ENCODE measurements around the gene AHNAK2. TPM values are rescaled to one million over a fixed set of nuclear protein-coding genes. Genes with fewer than 3 reads are reported as not detected.
"Not testable (repeated sequence)": the region's sequence is repeated elsewhere in the genome, so short reads cannot be mapped to it uniquely, and the experiment has no call there.

Gene AHNAK2
- total RNA-seq, 2 experiments from 2014 or later: 0.06 TPM

DNA sequence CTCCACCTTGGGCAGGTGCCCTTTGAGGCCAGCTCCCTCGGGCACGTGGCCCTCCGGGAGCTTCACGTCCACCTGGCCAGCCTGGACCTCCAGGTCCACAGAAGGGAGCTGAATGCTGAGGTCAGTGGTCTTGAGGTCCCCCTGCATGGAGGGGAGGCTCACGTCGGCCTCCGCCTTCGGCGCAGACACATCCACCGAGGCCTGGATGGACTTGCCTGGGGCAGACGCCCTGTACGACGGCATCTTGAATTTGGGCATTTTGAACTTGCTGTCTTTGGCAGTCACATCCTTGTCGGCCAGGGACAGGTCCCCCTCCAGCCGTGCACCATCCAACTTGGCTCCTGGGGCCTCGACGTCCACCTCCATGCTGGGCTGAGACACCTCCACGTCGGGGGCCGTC, 32.9 kb downstream of the AHNAK2 start:
- H3K36me3 Mint-ChIP-seq; DNase-seq; POLR2A ChIA-PET; H3K4me3 Mint-ChIP-seq; H3K4me1 Mint-ChIP-seq; H3K27ac Mint-ChIP-seq; H3K27me3 Mint-ChIP-seq; H3K9me3 Mint-ChIP-seq; ATAC-seq (ENCODE audit: low read depth): not testable (repeated sequence)

DNA sequence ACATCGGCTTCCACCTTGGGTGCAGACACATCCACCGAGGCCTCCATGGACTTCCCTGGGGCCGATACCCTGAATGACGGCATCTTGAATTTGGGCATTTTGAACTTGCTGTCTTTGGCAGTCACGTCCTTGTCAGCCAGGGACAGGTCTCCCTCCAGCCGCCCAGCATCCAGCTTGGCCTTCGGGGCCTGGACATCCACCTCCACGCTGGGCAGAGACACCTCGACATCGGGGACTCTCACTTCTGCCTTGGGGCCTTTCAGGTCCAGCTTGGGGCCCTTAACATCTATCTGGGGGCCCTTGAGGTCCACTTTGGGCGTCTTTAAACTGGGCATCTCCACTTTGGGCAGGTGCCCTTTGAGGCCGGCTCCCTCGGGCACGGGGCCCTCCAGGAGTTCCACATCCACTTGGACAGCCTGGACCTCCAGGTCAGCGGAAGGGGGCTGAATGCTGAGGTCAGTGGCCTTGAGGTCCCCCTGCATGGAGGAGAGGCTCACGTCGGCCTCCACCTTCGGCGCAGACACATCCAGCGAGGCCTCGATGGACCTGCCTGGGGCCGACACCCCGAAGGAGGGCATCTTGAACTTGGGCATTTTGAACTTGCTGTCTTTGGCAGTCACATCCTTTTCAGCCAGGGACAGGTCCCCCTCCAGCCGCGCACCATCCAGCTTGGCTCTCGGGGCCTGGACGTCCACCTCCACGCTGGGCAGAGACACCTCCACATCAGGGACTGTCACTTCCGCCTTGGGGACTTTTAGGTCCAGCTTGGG, 33.6 kb downstream of the AHNAK2 start:
- POLR2A ChIA-PET; H3K36me3 Mint-ChIP-seq; H3K4me1 Mint-ChIP-seq; H3K27me3 Mint-ChIP-seq; H3K4me3 Mint-ChIP-seq; H3K27ac Mint-ChIP-seq; H3K9me3 Mint-ChIP-seq; ATAC-seq (ENCODE audit: low read depth); DNase-seq: not testable (repeated sequence)

DNA sequence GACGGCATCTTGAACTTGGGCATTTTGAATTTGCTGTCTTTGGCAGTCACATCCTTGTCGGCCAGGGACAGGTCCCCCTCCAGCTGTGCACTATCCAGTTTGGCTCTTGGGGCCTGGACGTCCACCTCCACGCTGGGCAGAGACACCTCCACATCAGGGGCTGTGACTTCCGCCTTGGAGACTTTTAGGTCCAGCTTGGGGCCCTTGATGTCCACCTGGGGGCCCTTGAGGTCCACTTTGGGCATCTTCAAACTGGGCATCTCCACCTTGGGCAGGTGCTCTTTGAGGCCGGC, 34.2 kb downstream of the AHNAK2 start:
- H3K27ac Mint-ChIP-seq; POLR2A ChIA-PET; H3K36me3 Mint-ChIP-seq; H3K27me3 Mint-ChIP-seq; ATAC-seq (ENCODE audit: low read depth); H3K4me1 Mint-ChIP-seq; DNase-seq; H3K4me3 Mint-ChIP-seq; H3K9me3 Mint-ChIP-seq: not testable (repeated sequence)

DNA sequence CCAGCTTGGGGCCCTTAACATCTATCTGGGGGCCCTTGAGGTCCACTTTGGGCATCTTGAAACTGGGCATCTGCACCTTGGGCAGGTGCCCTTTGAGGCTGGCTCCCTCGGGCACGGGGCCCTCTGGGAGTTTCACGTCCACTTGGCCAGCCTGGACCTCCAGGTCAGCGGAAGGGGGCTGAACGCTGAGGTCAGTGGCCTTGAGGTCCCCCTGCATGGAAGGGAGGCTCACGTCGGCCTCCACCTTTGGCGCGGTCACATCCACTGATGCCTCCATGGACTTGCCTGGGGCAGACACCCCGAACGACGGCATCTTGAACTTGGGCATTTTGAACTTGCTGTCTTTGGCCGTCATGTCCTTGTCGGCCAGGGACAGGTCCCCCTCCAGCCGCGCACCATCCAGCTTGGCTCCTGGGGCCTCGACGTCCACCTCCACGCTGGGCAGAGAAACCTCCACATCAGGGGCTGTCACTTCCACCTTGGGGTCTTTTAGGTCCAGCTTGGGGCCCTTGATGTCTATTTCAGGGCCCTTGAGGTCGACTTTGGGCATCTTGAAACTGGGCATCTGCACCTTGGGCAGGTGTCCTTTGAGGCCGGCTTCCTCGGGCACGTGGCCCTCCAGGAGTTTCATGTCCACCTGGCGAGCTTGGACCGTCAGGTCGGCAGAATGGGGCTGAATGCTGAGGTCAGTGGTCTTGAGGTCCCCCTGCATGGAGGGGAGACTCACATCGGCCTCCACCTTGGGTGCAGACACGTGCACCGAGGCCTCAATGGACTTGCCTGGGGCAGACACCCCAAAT, 34.8 kb downstream of the AHNAK2 start:
- H3K9me3 Mint-ChIP-seq; H3K27me3 Mint-ChIP-seq; DNase-seq; H3K36me3 Mint-ChIP-seq; POLR2A ChIA-PET; H3K4me1 Mint-ChIP-seq; ATAC-seq (ENCODE audit: low read depth); H3K4me3 Mint-ChIP-seq; H3K27ac Mint-ChIP-seq: not testable (repeated sequence)

DNA sequence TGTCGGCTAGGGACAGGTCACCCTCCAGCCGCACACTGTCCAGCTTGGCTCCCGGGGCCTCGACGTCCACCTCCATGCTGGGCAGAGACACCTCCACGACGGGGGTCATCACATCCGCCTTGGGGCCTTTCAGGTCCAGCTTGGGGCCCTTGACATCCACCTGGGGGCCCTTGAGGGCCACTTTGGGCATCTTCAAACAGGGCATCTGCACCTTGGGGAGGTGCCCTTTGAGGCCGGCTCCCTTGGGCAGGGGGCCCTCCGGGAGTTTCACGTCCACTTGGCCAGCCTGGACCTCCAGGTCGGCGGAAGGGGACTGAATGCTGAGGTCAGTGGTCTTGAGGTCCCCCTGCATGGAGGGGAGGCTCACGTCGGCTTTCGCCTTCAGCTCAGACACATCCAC, 35.6 kb downstream of the AHNAK2 start:
- Mint-ChIP-seq H3K9me3 (no peaks in the 10 kb centered on the region), H3K36me3 (no peaks in the 10 kb centered on the region), H3K27ac (no peak overlapping the region), H3K4me3 (no peak overlapping the region), H3K4me1 (no peaks in the 10 kb centered on the region), H3K27me3 (peaks cover 18% of the 10 kb centered on the region)
- POLR2A ChIA-PET: no interaction called here
- DNase-seq (no peak), ATAC-seq (ENCODE audit: low read depth) (no peak)

DNA sequence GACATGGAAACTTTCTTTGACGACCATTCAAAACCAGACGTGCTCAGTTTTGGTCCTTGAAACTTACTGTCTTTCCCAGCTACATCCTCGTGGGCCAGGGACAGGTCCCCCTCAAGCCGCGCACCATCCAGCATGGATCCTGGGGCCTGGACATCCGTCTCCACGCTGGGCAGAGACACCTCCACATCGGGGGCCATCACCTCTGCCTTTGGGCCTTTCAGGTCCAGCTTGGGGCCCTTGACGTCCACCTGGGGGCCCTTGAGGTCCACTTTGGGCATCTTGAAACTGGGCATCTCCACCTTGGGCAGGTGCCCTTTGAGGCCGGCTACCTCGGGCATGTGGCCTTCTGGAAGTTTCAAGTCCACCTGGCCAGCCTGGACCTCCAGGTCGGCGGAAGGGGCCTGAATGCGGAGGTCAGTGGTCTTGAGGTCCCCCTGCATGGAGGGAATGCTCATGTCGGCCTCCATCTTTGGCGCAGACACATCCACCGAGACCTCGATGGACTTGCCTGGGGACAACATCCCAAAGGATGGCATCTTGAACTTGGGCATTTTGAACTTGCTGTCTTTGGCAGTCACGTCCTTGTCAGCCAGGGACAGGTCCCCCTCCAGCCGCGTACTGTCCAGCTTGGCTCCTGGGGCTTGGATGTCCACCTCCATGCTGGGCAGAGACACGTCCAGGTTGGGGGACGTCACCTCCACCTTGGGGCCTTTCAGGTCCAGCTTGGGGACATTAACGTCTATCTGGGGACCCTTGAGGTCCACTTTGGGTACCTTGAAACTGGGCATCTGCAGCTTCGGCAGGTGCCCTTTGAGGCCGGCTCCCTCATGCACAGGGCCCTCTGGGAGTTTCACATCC, 36.4 kb downstream of the AHNAK2 start:
- no peak overlapping the region for H3K4me3 Mint-ChIP-seq
- ATAC-seq (ENCODE audit: low read depth) (no peak), DNase-seq (no peak)
- H3K27ac Mint-ChIP-seq: no peak overlapping the region
- no peaks in the 10 kb centered on the region for H3K36me3 Mint-ChIP-seq
- H3K27me3 Mint-ChIP-seq: peaks cover 20% of the 10 kb centered on the region
- POLR2A ChIA-PET: no interaction called here
- no peaks in the 10 kb centered on the region for H3K4me1 Mint-ChIP-seq
- no peaks in the 10 kb centered on the region for H3K9me3 Mint-ChIP-seq

DNA sequence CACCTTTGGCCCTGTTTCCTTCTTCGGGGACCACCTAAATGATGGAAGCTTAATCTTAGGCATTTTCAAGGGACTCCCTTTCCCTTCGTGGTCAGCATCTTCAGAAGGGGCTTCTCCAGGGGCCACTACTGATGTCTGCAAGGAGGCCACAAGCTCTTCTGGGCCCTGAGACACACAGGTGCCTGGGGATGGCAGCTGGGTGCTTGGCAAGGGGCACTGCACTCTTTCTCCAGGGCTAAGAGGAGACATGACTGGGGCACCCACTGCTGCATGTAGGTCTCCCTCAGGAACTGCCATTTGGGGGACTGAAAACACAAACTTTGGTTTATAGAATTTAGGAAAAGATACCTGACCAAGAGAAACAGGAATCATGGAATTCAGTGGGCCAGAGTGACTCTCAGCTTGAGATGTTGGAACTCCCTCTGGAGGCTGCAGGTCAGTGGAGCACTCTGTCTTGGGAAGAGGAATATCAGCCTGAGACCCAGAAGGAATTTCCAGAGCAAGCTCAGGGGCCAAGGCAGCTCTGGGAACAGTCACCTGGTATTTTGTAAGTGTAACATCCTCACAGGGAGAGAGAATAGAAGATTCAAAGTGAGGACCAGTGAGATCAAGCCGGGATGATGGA, 37.5 kb downstream of the AHNAK2 start:
- Mint-ChIP-seq H3K27me3 (peaks cover 21% of the 10 kb centered on the region), H3K9me3 (no peaks in the 10 kb centered on the region), H3K4me1 (no peaks in the 10 kb centered on the region), H3K27ac (no peak overlapping the region), H3K4me3 (no peak overlapping the region), H3K36me3 (no peaks in the 10 kb centered on the region)
- POLR2A ChIA-PET: no interaction called here
- no peak for ATAC-seq (ENCODE audit: low read depth)
- DNase-seq: no peak

DNA sequence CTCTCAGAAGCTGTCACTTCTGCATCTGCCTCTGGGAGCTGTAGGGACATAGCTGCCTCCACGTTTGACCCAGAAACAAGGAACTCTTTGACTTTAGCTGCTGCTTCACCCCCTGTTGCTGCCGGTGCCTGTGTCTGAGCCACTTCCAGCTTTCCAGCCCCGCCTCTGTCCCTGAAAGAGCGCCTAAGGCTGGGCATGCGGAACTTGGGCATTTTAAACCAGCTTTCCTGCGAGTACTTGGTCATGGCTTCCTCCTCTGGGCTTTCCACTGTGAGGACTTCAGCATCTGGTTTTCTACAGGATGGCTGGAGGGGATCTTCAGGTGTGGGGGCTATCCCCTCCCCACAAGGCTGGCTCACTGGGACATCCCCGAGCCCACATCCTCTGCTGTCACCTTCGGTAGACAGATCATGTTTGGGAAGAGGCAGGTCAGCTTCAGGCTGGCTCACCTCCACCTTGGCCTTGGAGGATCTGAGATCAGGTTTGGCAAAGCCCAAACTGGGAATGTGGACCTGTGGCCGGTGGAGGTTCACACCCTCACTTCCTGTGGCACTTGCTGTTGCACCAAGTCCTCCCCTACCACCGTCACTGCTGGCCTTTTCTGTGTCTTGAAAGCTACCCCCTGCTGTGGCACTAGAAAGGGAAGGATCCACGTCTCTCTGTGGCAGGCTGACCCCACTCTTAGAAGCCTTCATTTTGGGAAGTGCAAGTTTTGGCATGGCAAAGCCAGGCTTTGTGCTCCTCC, 38.3 kb downstream of the AHNAK2 start:
- POLR2A ChIA-PET: no interaction called here
- no peaks in the 10 kb centered on the region for H3K9me3 Mint-ChIP-seq
- peaks cover 29% of the 10 kb centered on the region for H3K27me3 Mint-ChIP-seq
- H3K4me1 Mint-ChIP-seq: no peaks in the 10 kb centered on the region
- H3K36me3 Mint-ChIP-seq: no peaks in the 10 kb centered on the region
- DNase-seq (no peak), ATAC-seq (ENCODE audit: low read depth) (no peak)
- H3K27ac Mint-ChIP-seq: no peak overlapping the region
- H3K4me3 Mint-ChIP-seq: no peak overlapping the region

DNA sequence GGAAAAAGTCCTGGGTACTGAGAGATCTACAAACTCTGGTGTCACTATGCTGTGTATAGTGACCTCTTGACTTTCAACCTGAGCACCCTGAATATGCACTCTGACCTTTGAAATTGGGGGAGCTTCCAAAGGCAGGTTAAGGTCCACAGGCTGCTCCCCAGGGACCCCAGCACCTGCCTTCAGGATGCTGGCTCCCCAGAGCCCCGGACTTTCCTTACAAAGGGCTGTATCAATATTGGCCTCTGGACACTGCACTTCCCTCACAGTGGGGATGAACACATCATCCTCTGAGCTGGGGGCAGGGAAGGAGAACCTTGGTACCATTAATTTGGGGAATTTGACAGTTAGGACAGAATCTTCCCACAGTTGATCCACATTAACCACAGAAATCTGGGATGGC, 39.2 kb downstream of the AHNAK2 start:
- POLR2A ChIA-PET: no interaction called here
- Mint-ChIP-seq H3K27me3 (peaks cover 38% of the 10 kb centered on the region), H3K4me3 (no peak overlapping the region), H3K36me3 (no peaks in the 10 kb centered on the region), H3K9me3 (no peaks in the 10 kb centered on the region), H3K4me1 (peaks cover 2% of the 10 kb centered on the region), H3K27ac (no peak overlapping the region)
- ATAC-seq (ENCODE audit: low read depth) (no peak), DNase-seq (no peak)

DNA sequence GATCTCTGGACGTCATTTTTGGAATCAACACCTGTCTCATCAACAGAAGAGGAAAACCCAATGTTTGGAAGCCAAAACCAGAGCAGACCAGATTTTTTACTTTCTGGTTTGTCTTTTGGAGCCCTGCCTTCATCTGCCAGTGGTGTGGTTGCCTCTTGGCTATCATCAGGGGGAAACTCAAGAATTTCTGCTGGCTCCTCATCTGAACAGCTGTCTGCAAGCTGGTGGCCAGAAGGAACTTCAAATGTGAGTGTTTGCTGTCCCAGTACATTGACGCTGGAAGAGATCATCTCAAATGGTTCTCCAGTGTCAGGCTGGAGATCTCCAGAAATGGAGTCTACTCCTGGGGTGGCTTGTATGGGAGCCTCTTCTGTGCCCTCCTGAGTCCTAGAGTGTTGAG, 39.7 kb downstream of the AHNAK2 start:
- DNase-seq (no peak), ATAC-seq (ENCODE audit: low read depth) (no peak)
- H3K36me3 Mint-ChIP-seq: no peaks in the 10 kb centered on the region
- no peaks in the 10 kb centered on the region for H3K9me3 Mint-ChIP-seq
- H3K27me3 Mint-ChIP-seq: peaks cover 39% of the 10 kb centered on the region
- no peak overlapping the region for H3K27ac Mint-ChIP-seq
- peaks cover 2% of the 10 kb centered on the region for H3K4me1 Mint-ChIP-seq
- POLR2A ChIA-PET: no interaction called here
- H3K4me3 Mint-ChIP-seq: no peak overlapping the region

DNA sequence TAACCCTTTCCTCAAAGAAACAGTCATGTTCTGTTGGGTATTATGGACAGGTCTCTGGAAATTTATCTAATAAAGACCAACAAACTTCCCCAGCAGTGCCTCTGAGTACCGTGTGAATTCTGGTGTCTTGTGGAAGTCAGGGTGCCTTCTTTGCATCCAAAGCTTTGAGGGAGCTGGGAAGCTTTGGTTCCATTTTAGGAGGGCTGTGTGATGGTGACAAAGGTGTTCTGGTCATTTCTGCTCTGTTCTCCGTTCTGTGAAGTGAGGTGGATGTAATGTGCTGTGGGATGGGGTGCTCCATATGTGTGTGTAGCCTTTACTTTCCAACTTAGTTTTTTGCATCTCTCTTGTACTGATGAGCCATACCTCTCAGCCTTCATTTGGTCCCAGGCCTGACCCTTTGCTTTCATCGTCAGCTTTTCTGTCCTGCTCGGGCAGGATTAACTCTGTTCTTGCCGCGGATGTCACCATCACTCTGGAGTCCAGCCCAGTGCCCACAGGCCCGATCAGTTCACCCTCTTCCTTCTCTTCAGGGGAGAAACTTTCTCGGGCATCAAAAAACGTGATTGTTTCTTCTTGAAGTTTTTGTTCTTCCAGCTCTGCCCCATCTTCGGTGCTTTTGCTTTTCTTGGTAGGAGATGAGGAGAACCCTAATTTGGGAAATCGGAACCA, 40.3 kb downstream of the AHNAK2 start:
- POLR2A ChIA-PET: no interaction called here
- H3K4me3 Mint-ChIP-seq: no peak overlapping the region
- no peaks in the 10 kb centered on the region for H3K9me3 Mint-ChIP-seq
- DNase-seq: no peak
- no peak overlapping the region for H3K27ac Mint-ChIP-seq
- peaks cover 2% of the 10 kb centered on the region for H3K4me1 Mint-ChIP-seq
- H3K27me3 Mint-ChIP-seq: peaks cover 39% of the 10 kb centered on the region
- H3K36me3 Mint-ChIP-seq: no peaks in the 10 kb centered on the region
- no peak for ATAC-seq (ENCODE audit: low read depth)

DNA sequence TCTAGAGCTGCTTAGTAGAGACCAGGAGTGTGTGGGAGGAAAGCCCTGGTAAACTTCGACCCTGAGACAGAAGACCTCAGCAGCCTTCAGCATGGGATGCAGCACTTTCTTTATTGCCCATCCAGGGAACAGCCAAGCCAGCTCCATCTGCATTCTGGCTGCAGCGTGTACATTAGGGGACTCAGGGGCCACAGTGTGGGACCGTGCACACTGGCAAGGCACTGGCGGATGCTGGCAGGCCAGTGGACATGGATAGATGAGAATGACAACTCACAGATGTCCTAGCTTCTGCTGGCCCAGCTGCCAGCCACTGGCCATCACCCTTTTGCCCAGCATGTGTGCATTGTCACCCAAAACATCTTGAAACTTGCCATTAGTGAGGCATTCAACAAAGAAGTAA, 41.0 kb downstream of the AHNAK2 start:
- ATAC-seq (ENCODE audit: low read depth) (no peak), DNase-seq (no peak)
- POLR2A ChIA-PET: no interaction called here
- H3K4me1 Mint-ChIP-seq: peaks cover 2% of the 10 kb centered on the region
- peaks cover 39% of the 10 kb centered on the region for H3K27me3 Mint-ChIP-seq
- no peak overlapping the region for H3K4me3 Mint-ChIP-seq
- no peaks in the 10 kb centered on the region for H3K36me3 Mint-ChIP-seq
- no peaks in the 10 kb centered on the region for H3K9me3 Mint-ChIP-seq
- H3K27ac Mint-ChIP-seq: no peak overlapping the region

Measured in activated naive CD8-positive, alpha-beta T cell treated with anti-CD3 and anti-CD28 coated beads, Interleukin-2, amount 10 ng/mL, durations not matched to agents 7 days and 5 days (primary cell).